GM18870 (cell line): ENCODE measurements around the gene BICD2.

Experiments
- ATAC-seq: cut with Tn5 transposase; IDR thresholded peaks from one replicate; pipeline ENCODE4 v1.9.1; 2021; ENCODE audit warnings: moderate library complexity; ENCODE audit not compliant: unreplicated experiment

Gene BICD2

DNA sequence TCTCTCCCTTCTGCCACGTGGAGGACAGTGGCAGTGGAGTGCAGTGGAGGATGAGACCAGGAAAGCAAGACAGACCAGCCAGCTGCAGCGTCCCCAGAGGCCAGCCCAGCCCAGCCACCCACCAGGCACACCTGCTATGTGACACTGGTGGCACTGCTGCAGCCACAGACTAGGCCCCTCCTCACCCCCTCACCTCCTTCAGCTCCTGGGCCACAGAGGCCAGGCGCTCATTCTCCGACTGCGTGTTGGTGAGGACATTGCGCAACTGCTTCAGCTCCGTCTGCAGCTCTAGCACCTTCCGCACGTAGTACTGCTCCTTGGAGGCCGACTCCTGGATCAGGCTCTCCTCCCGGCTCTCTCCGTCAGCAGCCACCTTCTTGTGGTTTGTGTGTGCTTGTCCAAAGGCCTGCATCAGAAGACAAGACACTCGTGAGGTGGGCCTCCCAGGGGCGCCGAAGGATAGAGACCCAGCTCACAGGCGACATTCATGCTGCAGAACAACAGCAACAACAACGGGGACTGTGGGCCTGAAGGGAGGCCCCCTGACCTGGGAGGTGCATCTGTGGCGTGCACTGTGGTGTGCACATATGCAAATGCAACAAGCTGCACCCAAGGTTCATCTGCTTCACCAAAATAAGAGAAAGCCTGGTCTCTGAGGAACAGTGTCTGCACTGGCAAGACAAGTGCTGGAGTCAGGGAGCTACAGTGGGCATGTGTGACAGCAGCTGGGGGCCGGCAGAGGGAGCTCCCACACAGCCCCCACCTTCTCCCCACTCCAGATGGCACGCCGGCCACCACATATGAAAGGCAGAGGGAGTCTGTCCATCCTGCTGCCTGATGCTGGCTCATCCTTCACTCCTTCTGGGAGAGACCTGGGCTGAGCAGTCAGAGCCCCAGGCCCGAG is 35.5 kb downstream of the BICD2 start:
- no peak for ATAC-seq

DNA sequence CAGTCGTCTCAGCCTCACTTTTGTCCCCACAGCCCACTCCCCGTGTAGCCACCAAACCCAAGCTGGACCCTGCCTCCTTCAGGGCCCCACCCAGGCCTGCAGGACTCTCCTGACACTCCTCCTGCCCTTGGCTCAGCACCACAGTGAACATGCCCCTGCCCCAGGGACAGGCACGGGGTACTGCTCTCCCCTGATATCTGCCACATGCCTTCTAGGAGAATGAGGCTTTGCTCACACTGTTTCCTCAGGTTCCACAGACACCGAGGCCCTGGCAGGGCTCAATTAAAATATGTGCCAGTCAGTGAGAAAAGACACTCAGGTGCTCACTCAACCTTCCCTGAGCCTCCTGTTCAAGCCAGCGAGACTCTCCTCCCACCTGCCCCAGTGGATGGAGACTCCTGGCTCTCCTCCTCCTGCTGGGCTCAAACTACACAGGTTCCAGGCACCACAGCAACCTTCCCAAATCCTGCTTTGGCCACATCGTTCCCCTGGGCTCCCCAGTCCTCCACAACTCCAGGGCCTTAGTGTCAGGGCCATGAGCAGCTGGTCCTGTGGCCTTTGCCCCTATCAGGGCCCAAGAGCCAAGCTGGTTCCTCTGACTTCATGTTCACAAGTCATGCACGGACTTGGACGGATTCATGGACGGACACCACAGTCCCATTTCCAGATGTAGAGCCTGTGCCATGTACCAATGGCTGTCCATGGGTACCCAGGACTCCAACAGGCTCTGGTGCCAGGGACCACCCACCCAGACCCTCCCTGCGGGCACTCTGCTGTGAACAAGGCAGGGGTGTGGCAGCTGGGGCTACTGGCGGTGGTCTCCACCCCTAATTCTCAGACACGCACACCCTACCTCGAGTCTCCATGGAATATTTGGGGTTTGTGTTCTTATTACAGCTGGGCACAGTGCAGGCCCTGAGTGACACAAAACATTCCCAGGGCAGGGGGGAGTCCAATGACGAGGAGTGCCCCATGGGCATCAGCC is 36.6 kb downstream of the BICD2 start:
- ATAC-seq, result no peak

DNA sequence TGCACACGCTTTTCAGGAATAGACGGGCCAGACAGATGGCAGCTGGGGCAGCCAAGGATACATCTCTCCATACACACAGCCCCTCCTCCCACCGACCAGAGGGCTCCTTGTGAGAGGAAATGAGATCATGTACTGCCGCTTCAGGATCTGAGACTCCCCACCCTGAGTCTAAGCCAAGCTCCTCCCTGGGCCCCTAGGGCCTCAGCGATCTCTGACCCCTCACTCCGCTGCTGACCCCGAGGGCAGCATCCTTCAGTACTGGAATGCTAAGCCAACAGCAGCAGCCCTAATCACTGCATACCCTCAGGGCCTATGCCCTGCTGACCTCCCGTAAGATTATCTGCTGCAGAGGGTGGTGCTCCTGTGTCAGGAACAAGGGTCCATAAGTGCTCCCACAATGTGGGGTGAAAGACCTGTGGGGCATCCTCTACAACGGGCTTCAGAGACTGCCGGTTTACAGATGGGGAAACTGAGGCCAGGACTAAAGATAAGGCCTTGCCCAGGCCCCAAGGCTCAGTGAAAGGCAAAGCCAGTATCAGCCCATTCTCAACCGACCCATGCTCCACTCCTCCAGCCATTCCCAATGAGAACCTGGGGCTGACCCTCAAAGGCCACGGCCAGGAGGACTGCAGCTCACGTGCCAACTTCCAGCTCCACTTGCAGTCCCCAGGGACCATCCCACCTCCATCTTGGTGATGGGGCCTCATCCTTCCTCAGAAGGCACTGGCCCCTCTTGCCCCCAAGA is 37.5 kb downstream of the BICD2 start:
- no peak for ATAC-seq

DNA sequence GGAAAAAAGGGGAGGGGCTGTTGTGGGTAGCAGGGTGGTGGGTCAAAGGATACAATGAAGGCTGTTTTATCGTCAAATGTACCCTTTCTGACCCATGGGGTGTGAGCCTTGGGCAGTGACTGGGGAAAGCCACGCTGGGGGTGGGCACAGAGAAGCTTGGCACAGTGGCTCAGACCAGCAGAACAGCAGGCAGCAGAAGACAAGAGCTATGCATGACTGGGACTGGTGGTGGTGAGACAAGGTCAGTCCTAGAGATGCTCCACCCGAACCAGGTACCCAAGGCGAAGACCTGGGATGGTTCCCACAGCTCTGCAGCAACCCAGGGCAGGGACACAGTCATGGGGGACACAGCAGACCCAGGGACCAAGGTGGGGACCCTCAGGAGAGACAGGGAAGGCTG is 38.3 kb downstream of the BICD2 start:
- ATAC-seq, result no peak

DNA sequence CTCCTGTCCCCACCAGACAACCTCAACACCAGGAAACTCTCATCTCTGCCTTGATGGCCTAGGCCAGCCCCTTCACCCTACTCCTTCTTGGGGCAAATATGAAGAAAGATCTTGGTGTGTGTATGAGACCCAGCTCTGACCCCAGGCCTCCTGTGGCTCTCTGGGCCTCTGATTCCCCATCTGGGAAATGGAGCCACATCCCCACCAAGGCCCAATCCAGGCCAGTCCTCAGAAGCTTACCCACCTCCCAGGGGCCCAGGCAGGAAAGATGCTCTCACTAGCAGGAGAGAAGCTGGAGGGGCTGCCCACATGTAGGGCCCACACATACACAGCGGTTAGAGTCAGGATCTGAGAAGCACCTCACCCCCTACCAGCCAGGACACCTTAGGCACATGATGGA is 38.9 kb downstream of the BICD2 start:
- ATAC-seq, result no peak

DNA sequence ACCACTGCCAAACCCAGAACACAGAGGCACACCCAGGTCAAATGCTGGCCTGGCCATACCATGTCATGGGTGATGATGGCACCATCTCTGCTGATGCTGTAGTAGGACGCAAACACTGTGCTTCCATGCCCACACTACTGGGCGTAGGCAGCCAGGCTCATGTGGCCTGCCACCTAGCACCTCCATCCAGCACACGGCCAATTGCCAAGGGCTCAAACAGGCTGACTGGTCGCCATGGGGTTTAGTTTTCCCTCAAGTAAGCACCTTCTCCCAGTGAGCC is 39.4 kb downstream of the BICD2 start:
- ATAC-seq, result no peak

DNA sequence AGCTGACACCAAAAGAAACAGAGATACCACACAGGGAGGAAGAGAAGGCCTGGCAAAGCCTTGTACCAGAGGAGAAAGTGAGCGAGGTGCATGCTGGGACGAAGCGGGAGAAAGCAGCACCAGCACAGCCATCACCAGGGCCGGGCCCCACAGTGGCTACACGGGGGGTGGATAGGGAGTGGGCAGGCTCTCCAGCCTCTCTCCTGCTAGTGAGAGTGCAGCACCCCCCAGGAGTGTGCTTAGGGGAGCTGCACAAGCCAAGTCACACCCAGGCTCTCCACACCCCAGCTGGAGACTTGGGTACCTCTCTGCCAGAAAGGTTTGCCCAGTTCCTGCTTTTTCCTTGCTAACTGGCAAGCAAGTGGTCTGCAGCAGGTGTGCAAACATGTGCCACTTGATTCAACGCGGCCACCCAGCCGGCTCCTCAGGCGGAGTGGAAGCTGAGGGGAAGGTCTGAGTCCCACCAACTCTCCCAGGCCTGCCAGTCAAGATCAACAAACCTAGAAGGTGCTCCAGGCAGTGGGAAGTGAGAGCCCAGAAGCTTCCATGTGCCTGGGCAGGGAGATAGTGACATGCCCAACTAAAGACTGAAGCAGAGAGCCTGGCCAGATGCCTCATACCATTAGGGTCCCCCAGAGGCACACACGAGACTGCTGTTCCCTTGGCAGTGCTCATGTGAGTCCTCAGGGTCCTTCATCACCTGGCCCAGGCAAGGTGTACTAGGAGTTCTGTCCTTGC is 39.9 kb downstream of the BICD2 start:
- ATAC-seq, result no peak

DNA sequence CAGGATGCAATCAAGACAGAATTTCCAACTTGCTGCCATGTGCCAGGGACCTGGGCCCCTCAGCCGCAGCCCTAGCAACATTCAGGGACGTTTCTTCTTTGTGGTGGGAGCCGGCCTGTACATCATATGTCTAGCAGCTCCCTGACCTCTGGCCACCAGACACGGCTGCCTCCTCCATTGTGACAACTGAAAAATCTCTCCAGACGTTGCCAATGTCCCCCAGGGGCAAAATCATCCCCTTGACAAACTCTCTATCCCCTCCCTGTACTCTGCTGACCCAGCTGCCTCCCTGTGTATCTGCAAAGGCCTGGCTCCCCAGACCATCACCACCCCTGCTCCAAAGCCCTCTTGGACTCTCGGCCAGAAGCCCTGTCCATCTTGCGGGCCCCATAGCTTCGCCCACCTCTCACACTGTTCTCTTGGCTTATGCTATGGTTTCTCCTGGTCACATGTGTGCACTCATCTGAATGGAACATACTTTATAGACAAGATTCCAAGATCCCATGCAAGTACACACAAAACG is 40.8 kb downstream of the BICD2 start:
- no peak for ATAC-seq

DNA sequence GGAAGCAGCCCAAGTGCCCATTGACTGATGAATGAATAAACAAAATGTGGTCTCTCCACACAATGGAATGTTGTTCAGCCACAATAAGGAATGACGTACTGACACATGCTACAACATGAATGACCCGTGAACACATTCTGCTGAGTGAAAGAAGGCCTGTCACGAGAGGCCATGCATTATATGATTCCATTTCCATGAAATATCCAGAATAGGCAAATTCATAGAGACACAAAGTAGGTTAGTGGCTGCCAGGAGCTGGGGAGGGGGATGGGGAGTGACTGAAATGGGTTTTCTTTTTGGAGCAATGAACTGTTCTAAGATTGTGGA is 41.4 kb downstream of the BICD2 start:
- no peak for ATAC-seq

DNA sequence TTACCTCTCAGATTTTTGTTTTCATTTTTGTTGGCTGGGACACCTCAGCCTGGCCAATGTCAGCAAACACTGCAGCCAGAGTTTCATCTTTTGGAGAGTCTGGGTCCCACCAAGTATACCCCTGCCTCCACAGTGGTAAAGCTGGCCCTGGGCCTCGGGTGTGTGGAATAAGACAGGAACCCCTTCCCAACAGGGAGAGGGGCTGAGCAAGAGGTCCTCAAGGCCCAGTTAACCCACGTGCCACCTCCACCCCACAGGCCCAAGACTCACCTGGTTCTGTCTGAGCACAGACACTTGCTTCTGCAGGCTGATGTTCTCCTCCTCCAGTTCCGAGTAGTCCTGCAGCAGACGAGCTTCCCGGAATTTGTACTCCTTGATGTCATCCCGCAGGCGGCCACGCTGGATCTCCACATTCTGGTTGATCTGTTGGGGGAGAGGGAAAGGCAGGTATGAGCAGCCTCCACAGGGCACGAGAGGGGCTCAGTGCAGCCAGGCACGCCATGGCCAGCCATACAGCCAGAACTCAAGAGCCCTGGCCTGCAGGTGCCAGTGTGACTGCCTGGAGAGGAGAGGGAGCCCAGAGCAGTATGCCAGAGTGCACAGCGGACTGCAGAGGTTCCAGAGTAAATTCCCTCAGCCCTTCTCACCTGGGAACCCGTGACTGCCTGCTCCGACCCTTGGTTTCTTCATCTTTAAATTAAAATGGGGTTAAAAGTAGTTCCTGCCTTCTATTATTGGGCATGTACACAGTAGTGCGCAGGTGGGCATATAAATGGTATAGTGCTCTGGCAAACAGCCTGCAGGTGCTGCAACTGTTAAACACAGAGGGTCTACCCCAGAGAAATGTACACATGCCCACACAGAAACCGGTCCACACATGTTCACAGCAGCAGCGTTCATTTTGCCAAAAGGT is 42.0 kb downstream of the BICD2 start:
- ATAC-seq, result no peak

DNA sequence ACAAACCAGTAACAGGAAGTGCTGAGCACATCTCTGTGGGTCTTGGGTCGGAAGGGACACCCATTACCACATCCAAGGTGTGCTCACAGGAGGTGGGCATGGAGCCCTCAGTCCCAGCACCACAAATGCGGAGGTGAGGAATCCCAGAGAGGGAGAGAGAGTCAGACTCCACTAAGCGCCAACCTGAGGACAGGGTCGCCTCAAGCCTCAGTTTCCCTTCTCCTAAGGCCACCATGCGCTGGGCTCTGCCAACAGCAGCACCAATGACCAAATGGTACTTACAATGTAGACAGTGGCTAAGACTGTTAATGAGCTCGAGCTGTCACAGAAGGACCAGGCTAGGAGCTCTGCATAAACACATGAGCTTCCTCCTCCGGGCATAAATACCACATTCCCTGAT is 43.1 kb downstream of the BICD2 start:
- no peak for ATAC-seq

DNA sequence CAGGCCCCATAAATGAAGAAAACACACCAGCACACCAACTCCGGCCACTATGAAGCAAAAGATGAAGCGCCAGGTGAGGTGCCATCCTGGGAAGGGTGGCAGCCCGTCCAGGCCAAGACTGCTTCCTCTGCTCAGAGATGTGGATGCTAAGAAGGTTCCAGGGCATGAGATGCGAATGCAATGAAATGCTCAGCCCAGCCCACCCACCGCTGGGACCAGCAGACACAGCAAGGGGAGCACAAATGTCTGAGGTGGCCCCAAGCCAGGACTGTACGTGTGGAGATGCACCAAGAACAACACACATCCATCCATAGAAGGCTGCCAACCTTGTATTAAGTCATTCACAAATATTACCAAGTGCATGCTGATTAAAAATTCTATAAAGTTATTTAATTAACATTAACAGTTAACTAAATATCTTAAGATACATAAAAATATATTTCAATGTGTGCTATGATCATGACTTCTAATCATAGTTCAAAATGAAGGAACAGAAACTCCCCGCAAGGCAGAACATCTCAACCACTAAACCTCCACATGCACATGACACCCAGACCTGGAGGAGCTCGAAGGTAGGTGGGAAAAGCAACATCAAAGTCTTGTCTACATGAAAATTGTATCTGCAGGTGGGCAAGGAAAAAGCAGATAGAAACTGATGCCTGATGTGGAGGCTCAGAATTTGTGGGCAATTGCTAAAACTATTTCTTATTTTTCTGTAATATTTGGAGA is 43.7 kb downstream of the BICD2 start:
- ATAC-seq, result no peak

DNA sequence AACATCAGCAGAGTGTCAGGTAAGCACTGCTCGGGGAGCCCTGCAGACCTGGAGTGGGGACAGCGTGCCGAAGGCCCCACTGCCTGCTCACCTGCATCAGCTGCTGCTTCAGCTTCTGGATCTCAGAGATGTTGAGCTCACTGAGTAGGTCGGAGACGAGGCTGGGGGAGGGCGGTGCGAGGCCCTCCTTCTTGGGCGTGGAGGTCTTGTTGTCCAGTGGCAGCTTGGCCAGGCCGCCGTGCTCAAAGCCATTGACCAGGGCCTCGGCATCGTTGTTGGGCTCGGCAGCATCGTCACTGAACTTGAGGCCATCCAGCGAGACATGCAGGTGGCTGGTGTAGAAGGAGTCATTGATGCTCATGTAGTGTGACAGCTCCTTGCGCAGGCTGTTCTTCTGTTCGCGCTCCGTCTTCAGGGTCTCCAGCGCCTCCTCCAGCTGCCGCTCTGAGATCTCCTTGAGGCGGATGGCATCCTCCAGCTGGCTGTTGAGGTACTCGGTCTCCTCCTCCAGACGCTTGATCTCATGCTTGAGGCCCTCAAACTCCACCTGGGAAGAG is 44.3 kb downstream of the BICD2 start:
- no peak for ATAC-seq

DNA sequence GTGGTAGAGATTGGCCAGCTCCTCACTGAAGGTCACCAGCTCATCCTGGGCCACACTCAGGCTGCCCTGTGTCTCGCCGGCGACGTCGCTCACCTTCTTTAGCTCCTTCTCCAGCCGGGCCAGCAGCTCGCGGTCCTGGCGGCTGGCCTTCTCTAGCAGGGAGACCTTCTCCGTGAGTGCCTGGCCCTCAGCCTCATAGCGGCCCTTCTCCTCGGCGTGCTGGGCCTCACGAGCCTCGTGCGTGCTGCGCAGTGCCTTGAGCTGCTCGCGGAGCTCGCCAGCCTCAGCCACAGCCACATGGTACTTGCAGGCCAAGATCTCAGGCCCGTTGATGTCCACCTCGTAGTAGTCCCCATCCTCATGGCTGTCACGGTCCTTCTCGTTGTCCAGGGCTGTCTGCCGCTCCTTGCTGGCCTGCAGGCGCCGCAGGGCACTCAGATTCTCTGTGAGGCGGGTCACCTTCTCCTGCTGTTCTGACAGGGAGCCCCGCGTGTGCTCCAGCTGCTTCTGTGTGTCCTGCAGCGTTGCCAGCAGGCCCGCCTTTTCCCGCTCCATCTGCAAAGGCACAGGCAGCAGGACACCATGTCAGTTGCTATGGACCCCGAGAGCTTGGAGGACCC is 45.5 kb downstream of the BICD2 start:
- no peak for ATAC-seq

DNA sequence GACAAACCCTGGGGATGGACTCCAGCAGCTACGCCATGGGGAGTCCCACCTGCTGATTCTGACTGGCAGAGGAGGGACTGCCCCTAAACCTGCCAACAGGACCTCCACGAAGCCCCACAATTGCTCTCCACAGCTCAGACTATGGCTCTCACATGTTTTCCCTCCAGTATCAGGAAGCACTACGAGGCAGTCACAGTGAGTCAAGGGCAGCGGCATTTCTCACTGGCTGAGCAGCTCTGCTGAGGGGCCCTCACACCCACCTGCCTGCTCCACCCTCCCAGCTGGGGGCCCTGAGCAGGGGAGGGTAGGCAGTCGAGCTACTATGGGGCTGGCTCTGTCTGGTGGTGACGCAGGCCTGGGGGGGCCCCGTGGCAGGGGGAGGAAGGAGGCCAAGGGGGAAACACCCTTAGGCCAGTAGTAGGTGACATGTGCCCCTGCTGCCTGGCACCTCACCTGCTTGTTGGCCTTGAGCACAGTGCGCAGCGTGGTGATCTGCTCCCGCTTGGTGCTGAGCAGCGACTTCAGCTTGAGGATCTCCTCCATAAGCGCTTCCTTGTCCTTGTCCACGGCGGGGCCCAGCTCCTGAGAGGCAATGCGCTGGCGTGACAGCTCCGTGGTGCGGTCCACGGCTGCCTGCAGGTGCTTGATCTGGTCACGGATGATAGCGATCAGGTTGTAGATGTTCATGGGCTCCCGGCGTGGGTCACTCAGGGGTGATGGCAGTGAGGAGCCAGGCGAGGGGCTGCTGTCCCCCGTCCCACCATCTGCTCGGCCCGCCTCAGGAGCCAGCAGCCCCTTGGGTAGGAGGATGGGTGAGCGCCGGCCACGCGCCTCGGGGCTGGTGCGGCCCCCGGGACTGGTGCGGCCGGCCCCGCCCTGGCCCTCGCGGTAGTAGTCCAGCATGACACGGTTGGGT is 46.3 kb downstream of the BICD2 start:
- ATAC-seq, result no peak

DNA sequence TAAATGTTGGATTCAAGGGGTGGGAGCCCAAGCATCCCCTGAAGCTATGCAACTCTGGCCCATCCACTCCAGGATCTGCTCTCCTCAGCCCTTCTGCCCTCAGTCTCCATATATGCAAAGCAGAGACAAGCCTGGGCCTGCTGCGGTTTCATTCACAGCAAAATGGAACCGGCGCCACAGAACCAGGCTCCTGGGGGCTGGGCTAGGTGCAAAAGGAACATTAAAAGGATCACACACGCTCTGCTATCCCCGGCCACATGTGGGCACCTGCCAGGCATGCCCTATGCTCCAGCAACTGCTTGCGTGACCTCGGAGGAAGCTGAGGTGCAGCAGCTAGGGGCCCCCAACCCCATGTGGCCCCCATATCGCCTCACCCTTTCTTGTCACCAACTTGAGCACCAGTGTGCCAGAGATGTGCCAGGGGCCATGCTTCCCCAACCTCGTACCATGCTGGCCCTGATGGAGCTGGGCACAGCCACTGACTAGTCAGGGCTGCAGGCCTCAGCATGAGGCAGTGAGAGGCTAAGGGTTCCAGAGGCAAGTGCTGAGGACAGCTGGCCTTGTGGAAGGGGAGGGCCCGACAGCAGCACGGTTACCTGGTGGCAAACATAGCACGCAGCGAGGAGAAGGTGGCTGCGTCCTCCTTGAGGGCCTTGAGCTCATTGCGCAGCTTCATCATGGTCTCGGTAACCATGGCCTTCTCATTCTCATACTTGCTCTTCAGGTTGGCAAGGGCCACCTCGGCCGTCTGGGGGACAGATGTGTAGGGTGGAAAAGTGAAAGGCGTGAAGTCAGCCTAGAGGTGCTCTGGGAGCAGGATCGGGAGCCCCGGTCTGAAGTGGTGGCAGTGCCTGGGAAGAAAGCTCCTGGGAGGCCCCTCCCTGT is 47.2 kb downstream of the BICD2 start:
- no peak for ATAC-seq
